B cell (primary cell): Measurements from ENCODE around the gene VIP. TPM values are rescaled to one million over a fixed set of nuclear protein-coding genes. Genes with fewer than 3 reads are reported as not detected.
"Not testable (repeated sequence)": the region's sequence is repeated elsewhere in the genome, so short reads cannot be mapped to it uniquely, and the experiment has no call there.

Experiments
- ATAC-seq: fragments of 200-7000 bp; cut with Tn5 transposase; one replicate; pipeline ENCODE4 v1.10.0; 2021; ENCODE audit warnings: low read depth, mild to moderate bottlenecking, moderate number of reproducible peaks, moderate library complexity
- CTCF ChIA-PET: fragments of 350-600 bp; sonication (Branson Sonifier 250); formaldehyde crosslinking; loops from one replicate; lab custom pipeline; 2021; ENCODE audit warnings: antibody characterized with exemption, inconsistent platforms; lab: Charles Lee
- POLR2A ChIA-PET: fragments of 350-600 bp; sonication (Branson Sonifier 250); formaldehyde crosslinking; loops from one replicate; lab custom pipeline; 2021; ENCODE audit warnings: antibody characterized with exemption; lab: Charles Lee
- DNase-seq: peaks from one replicate; pipeline ENCODE4 v3.0.0; 2013
- H2AFZ ChIP-seq: 2 replicates; pipeline ENCODE4 v1.6.1; 2012; ENCODE audit warnings: mild to moderate bottlenecking, low read depth, low read length; ENCODE audit not compliant: insufficient read depth, poor library complexity, severe bottlenecking
- H3K27ac ChIP-seq, 2 donors: 1 replicate in 1 of 2; 2 replicates in 1 of 2; pipeline ENCODE4 v1.5.1; 2012 to 2013; ENCODE audit warnings: low read length in 2 of 2, mild to moderate bottlenecking in 2 of 2, moderate library complexity in 1 of 2
- H3K27me3 ChIP-seq, 4 experiments: fragments of 200-600 bp in 1 of 4; sonication (generic) in 1 of 4; replicated peaks in 1 of 4; 1 replicate in 2 of 4; 2 replicates in 2 of 4; pipeline versions ENCODE4 v1.6.1 to v1.7.0; 2013 to 2016; ENCODE audit warnings: low read length in 3 of 4, mild to moderate bottlenecking in 2 of 4, mixed read lengths in 1 of 4, moderate library complexity in 1 of 4; ENCODE audit not compliant: insufficient read depth in 4 of 4, control insufficient read depth in 3 of 4; ENCODE audit errors: control extremely low read depth in 1 of 4
- H3K36me3 ChIP-seq, 2 experiments: replicated peaks in 1 of 2; 1 replicate in 1 of 2; 2 replicates in 1 of 2; pipeline versions ENCODE4 v1.6.1 to v1.7.1; 2013; ENCODE audit warnings: low read length in 1 of 2; ENCODE audit not compliant: insufficient read depth in 2 of 2, control insufficient read depth in 1 of 2; ENCODE audit errors: control extremely low read depth in 1 of 2, extremely low read depth in 1 of 2
- H3K4me1 ChIP-seq, 2 donors: fragments of 200-600 bp in 1 of 2; sonication (generic) in 1 of 2; 1 replicate in 1 of 2; 2 replicates in 1 of 2; pipeline versions ENCODE4 v1.5.1 to v1.6.1; 2013 to 2017; ENCODE audit warnings: low read length in 2 of 2; ENCODE audit not compliant: control insufficient read depth in 2 of 2, insufficient read depth in 2 of 2
- H3K4me2 ChIP-seq: replicated peaks from 2 replicates; pipeline ENCODE3; 2012; ENCODE audit warnings: mild to moderate bottlenecking, low read depth, low read length; ENCODE audit not compliant: poor library complexity, severe bottlenecking
- H3K4me3 ChIP-seq, 5 experiments: fragments of 200-600 bp in 1 of 5; sonication (generic) in 1 of 5; 1 replicate in 3 of 5; 2 replicates in 2 of 5; pipeline versions ENCODE4 v1.5.1 to v1.7.0; 2011 to 2016; ENCODE audit warnings: low read length in 4 of 5, mild to moderate bottlenecking in 4 of 5, low read depth in 2 of 5, control low read depth in 1 of 5, moderate library complexity in 1 of 5; ENCODE audit not compliant: insufficient read depth in 1 of 5; ENCODE audit errors: control extremely low read depth in 1 of 5, extremely low read depth in 1 of 5
- H3K79me2 ChIP-seq: fragments of 200-600 bp; sonication (generic); one replicate; pipeline ENCODE4 v1.6.0; 2016; ENCODE audit warnings: low read length; ENCODE audit not compliant: control insufficient read depth, insufficient read depth
- H3K9ac ChIP-seq: fragments of 200-600 bp; sonication (generic); 2 replicates; pipeline ENCODE4 v1.6.1; 2017; ENCODE audit warnings: mild to moderate bottlenecking, low read length, moderate library complexity
- H3K9me3 ChIP-seq, 3 donors: one replicate each; pipeline versions ENCODE4 v1.6.1 to v1.7.1; 2013; ENCODE audit warnings: low read length in 2 of 3; ENCODE audit not compliant: control insufficient read depth in 2 of 3, insufficient read depth in 1 of 3; ENCODE audit errors: control extremely low read depth in 1 of 3
- H4K20me1 ChIP-seq: 2 replicates; pipeline ENCODE4 v1.6.0; 2012; ENCODE audit warnings: mild to moderate bottlenecking, low read length; ENCODE audit not compliant: insufficient read depth, control insufficient read depth, poor library complexity, severe bottlenecking
- H3K27ac Mint-ChIP-seq: one replicate; pipeline ENCODE4 v1.8.0; 2021; ENCODE audit warnings: mixed read lengths
- H3K27me3 Mint-ChIP-seq: one replicate; pipeline ENCODE4 v1.8.0; 2021; ENCODE audit warnings: mixed read lengths
- H3K4me1 Mint-ChIP-seq: one replicate; pipeline ENCODE4 v1.8.0; 2021; ENCODE audit warnings: mixed read lengths
- H3K4me3 Mint-ChIP-seq: one replicate; pipeline ENCODE4 v1.8.0; 2021; ENCODE audit warnings: mixed read lengths
- H3K9me3 Mint-ChIP-seq: one replicate; pipeline ENCODE4 v1.8.0; 2022; ENCODE audit warnings: mixed read lengths; ENCODE audit not compliant: insufficient read depth
- EZH2 ChIP-seq: IDR thresholded peaks from 2 replicates; pipeline ENCODE4 v1.6.1; 2012; ENCODE audit warnings: borderline replicate concordance, low read depth, mild to moderate bottlenecking, moderate library complexity, low read length; ENCODE audit not compliant: insufficient read depth, poor library complexity, severe bottlenecking
- WGBS: methylation state at CpG from one replicate; pipeline ENCODE4 v1.1.5; 2013; ENCODE audit warnings: missing lambda C conversion rate; ENCODE audit not compliant: insufficient coverage; 5-methylcytosine and 5-hydroxymethylcytosine counted together
- intact Hi-C: fragments of 100-400 bp; cut with micrococcal nuclease; formaldehyde crosslinking; loops from one replicate; pipeline ENCODE4 v1.10.0; 2022
- polyA plus RNA-seq: library from polyadenylated mRNA; depleted of rRNA; stranded (reverse); fragments of >200 nt; gene quantifications from 2 replicates; pipeline ENCODE4 v1.2.3, GENCODE V29; 2012
- total RNA-seq, 2 donors: library from RNA; stranded (reverse); fragments of 120-200 nt in 1 of 2; gene quantifications; 1 replicate in 1 of 2; 2 replicates in 1 of 2; pipeline versions ENCODE4 v1.2.3 to v1.2.4, GENCODE V29; 2013 to 2022
- TF ChIP-seq, protein P1 (sequence below): fragments of 200-600 bp; IDR thresholded peaks from one replicate; pipeline ENCODE4 v1.8.0; 2022; ENCODE audit warnings: antibody characterized with exemption, mild to moderate bottlenecking

VIP gene
- total and polyA plus RNA-seq, 2 donors (not counting 1 experiment from before 2014, with no cell fraction given): not detected

DNA sequence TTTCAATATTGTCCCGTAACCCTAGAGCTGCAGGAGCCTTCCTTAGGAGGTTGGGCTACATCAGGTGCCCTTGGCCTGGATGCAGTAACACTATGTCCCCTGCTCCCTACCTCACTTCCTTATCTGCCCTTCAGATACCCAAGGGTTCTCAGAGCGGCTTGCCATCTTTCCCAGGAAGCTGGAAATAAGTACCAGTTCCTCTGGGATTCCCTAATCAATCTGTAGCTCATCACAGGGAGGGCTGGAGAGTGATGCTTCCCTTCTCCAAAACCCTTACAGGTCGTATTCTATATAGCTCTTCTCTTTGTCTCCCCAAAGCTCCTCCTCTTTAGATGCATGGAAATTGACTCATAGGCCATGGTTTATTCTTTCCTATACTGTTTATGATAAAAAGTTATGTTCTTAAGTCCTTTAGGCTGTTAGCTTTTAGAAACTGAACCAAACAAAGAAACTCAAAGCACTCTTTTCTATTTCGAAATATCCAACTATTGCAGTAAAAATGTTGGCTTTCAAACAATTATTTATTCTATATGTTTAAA lies 48.7 kb upstream of the VIP start:
- no peaks in the 10 kb centered on the region for H3K36me3 ChIP-seq
- WGBS: 55% methylated on average over 2 of the region's 4 CpGs
- POLR2A ChIA-PET: no interaction called here
- no peaks in the 10 kb centered on the region for H3K9me3 ChIP-seq
- peaks cover 2% of the 10 kb centered on the region for H3K9me3 Mint-ChIP-seq
- H3K27ac ChIP-seq: no peak overlapping the region
- ATAC-seq (no peak), DNase-seq (no peak)
- H3K4me1 ChIP-seq: no peaks in the 10 kb centered on the region
- no peaks in the 10 kb centered on the region for H4K20me1 ChIP-seq
- no peak overlapping the region for H3K27ac Mint-ChIP-seq
- peaks cover 17% of the 10 kb centered on the region for H3K27me3 Mint-ChIP-seq
- H3K79me2 ChIP-seq: no peaks in the 10 kb centered on the region
- H3K27me3 ChIP-seq: no peaks in the 10 kb centered on the region
- no peak overlapping the region for H3K4me3 ChIP-seq
- H3K4me2 ChIP-seq: no peak overlapping the region
- TF ChIP-seq EZH2: no peak
- TF ChIP-seq, protein P1, sequence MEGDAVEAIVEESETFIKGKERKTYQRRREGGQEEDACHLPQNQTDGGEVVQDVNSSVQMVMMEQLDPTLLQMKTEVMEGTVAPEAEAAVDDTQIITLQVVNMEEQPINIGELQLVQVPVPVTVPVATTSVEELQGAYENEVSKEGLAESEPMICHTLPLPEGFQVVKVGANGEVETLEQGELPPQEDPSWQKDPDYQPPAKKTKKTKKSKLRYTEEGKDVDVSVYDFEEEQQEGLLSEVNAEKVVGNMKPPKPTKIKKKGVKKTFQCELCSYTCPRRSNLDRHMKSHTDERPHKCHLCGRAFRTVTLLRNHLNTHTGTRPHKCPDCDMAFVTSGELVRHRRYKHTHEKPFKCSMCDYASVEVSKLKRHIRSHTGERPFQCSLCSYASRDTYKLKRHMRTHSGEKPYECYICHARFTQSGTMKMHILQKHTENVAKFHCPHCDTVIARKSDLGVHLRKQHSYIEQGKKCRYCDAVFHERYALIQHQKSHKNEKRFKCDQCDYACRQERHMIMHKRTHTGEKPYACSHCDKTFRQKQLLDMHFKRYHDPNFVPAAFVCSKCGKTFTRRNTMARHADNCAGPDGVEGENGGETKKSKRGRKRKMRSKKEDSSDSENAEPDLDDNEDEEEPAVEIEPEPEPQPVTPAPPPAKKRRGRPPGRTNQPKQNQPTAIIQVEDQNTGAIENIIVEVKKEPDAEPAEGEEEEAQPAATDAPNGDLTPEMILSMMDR: no peak
- H3K4me3 Mint-ChIP-seq: no peak overlapping the region
- intact Hi-C loops: no loop called here
- H3K4me1 Mint-ChIP-seq: no peaks in the 10 kb centered on the region
- H2AFZ ChIP-seq: no peak overlapping the region
- CTCF ChIA-PET: no interaction called here
- H3K9ac ChIP-seq: no peak overlapping the region

- DNase-seq, H3K9me3 ChIP-seq, H3K4me2 ChIP-seq, H3K4me1 Mint-ChIP-seq, H3K4me3 Mint-ChIP-seq, intact Hi-C loops, H3K4me1 ChIP-seq, H3K9ac ChIP-seq, H3K36me3 ChIP-seq, H3K9me3 Mint-ChIP-seq, POLR2A ChIA-PET, H3K27me3 ChIP-seq, H3K27ac Mint-ChIP-seq, H3K4me3 ChIP-seq, H3K27ac ChIP-seq, H2AFZ ChIP-seq, H3K79me2 ChIP-seq, CTCF ChIA-PET, ATAC-seq, H4K20me1 ChIP-seq: not testable (repeated sequence)
- peaks cover 13% of the 10 kb centered on the region for H3K27me3 Mint-ChIP-seq
Measured at GRCh38 chr6:152703750-152704149, 46.8 kb upstream of the VIP start.
